Transverse colon (tissue), 4 donors: ENCODE results near the gene ASCL5.

Experiments
- CTCF ChIP-seq, 5 experiments: fragments of 200-600 bp in 3 of 5; fragments of 450-650 bp in 2 of 5; sonication (generic) in 3 of 5; IDR thresholded peaks; 1 replicate in 2 of 5; 2 replicates in 3 of 5; pipeline ENCODE4 v1.5.1; 2016 to 2017; ENCODE audit warnings: antibody characterized with exemption in 5 of 5, inconsistent platforms in 3 of 5, mild to moderate bottlenecking in 2 of 5, moderate library complexity in 1 of 5
- POLR2A ChIP-seq: fragments of 450-650 bp; IDR thresholded peaks from one replicate; pipeline ENCODE4 v1.6.1; 2016; ENCODE audit warnings: antibody characterized with exemption, mild to moderate bottlenecking, moderate library complexity
- POLR2AphosphoS5 ChIP-seq, 3 donors: sonication (generic); formaldehyde crosslinking; IDR thresholded peaks; one replicate each; pipeline ENCODE4 v1.6.1; 2016; ENCODE audit warnings: antibody characterized with exemption in 3 of 3

DNA sequence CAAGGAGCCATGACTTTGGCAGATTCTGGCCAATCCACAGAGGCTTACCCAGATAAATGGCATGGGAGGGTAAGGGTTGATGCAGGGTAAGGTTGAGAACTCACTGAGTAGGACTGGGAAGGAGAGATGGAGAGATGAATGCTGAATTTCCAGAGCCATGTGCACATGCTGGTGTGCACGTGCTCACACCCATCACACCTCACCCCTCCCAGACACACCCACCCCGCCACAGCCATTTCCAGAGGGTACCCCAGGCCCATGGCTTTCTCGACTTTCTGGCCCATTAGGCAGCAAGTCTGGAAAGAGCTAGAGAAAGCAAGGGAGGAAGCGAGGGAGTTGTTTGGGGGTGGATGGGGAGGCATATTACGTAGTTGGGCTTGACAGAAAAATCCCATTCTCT is 16.4 kb downstream of the ASCL5 start:
- TF ChIP-seq POLR2AphosphoS5 (IDR thresholded peaks at IDR 0.05) (no peak), POLR2A (no peak), CTCF (IDR thresholded peaks at IDR 0.05) (no peak)
